ENCODE results near the gene AFG3L2.

AFG3L2 gene

GRCh38 chr18:12302391-12303147, 74.5 kb downstream of the AFG3L2 start:
- no peak for DNase-seq (ENCODE audit: low read depth)

- DNase-seq (ENCODE audit: low read depth), result no peak
Measured at GRCh38 chr18:12301263-12302005, 75.6 kb downstream of the AFG3L2 start.

DNA sequence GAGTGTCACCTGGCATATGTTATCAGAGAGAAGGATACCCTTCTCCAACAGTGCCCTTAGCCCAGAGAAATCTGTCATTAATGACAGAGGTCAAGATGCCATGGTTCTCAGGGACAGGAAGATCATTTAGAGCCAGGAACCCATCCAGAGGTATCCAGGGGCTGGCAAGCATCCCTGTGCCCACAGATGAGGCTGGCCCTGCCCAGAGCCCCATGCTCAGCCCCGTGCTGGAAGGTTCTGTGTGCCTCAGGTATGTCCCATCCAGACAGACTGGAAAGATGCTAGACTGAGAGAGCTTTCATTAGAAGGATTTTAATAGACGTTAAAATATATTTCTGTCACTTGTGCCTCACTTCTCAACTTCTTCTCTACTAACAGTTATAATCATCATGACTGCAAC, 77.2 kb downstream of the AFG3L2 start:
- no peak for DNase-seq (ENCODE audit: low read depth)

- no peak for DNase-seq (ENCODE audit: low read depth)
Measured at GRCh38 chr18:12296457-12296856, 80.6 kb downstream of the AFG3L2 start.

- no peak for DNase-seq (ENCODE audit: low read depth)
Measured at GRCh38 chr18:12296087-12296403, 81.0 kb downstream of the AFG3L2 start.

GRCh38 chr18:12295389-12296086, 81.5 kb downstream of the AFG3L2 start:
- no peak for DNase-seq (ENCODE audit: low read depth)

GRCh38 chr18:12293831-12294230, 83.2 kb downstream of the AFG3L2 start:
- DNase-seq (ENCODE audit: low read depth), result no peak

DNA sequence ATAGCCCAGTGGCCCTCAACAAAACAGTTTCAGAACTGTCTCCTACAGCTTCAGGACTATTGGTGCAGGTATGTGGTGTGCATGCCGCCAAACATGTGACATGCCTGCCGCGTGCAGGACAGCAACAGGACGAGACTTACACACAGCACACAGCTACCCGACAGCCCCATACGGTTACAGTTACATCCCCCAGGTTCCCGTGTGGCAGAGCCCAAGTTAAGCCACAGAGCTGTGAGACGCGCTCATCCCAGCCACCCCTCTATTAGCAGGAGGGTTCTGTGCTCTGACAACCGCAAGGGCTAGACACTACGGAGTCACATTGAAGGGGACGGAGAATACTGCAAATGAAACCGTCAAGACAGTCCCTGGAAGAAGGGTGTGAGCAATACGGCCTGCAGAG, 85.3 kb downstream of the AFG3L2 start:
- DNase-seq (ENCODE audit: low read depth), result no peak

DNA sequence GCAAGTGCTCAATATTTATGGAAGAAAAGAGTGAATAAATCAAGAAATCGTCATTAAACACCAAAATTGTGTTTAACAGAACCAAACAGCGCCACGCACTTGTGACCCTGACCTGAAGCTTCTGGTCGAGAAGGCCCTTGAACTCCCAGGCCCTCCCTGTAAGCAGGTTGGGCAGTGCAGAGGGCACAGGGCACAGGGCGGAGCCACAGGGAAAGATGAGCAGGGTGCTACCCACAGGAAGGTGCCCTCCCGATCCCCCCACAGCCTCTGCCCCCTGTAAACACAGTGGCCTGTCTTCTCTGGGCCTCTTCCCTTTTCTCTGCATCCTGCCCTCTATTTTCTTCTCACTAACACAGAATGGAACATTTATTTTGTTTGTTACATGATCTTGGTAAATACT, 85.9 kb downstream of the AFG3L2 start:
- DNase-seq (ENCODE audit: low read depth), result no peak

DNA sequence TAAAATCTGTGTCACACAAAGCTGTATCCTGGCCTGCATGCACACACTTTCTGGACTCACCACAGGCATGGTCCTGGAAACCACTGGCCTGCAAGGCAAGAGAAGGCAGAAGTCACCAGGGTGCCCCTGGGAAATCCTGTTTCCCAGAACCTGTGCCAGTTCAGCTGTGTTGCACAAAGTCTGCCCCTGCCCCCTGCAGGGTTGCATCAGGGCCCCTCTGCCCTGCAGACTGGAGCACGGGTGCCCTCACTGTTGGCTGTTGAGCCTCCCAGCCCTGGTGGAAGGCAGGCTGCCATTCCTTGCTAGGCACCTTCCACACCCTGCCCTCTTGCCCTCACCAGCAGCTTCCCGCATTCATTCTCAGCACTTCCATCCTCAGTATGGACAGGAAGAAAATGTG, 86.9 kb downstream of the AFG3L2 start:
- no peak for DNase-seq (ENCODE audit: low read depth)

- DNase-seq (ENCODE audit: low read depth), result no peak
Measured at GRCh38 chr18:12288403-12288755, 88.6 kb downstream of the AFG3L2 start.

- DNase-seq (ENCODE audit: low read depth), result no peak
Measured at GRCh38 chr18:12287684-12288402, 89.2 kb downstream of the AFG3L2 start.

DNA sequence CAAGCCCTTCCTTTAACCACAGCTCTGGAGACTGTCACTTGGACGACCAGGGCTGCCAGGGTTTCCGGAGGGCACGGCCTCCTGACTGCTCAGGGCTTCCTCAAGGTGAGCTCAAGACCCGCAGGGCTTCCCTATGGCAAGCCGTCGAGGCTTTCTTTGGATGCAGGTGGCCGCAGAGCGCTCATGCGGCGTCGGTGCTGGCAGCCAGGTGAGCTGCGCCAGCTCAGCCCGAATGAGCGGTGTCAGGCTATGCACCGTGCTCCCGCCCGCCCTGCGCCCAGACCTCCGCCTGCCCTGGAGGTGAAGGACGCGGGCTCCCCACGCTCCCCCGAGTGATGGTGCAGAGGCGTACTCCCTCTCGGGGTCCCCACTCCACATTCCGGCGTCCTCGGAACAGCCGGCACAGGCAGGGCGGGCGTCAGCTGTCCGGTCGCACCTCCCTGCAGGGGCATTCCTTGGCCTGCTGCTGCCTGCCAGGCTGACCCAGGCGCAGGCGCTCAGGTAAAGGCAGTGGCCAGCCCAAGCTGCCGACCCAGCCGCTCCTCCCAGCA, 89.8 kb downstream of the AFG3L2 start:
- DNase-seq (ENCODE audit: low read depth), result no peak

DNA sequence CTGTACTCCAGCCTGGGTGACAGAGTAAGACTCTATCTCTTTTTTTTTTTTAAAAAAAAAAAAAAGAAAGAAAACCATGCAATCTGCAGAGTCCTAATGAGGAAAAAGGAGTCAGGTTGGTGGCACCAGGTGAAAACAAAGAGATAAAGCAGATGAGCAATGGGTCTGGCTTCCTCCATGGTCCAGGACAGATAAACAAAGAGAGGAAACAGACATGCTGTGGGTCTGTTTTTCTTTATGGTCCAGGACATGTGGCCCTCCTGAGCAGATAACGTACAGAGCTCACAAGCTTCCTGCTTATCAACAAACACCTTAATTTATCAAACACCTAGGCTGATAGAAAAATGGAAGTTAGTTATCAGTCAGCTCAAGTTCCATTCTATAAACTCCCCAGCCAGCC, 93.4 kb downstream of the AFG3L2 start:
- no peak for DNase-seq (ENCODE audit: low read depth)

GRCh38 chr18:12283256-12283655, 93.8 kb downstream of the AFG3L2 start:
- DNase-seq (ENCODE audit: low read depth), result no peak

DNA sequence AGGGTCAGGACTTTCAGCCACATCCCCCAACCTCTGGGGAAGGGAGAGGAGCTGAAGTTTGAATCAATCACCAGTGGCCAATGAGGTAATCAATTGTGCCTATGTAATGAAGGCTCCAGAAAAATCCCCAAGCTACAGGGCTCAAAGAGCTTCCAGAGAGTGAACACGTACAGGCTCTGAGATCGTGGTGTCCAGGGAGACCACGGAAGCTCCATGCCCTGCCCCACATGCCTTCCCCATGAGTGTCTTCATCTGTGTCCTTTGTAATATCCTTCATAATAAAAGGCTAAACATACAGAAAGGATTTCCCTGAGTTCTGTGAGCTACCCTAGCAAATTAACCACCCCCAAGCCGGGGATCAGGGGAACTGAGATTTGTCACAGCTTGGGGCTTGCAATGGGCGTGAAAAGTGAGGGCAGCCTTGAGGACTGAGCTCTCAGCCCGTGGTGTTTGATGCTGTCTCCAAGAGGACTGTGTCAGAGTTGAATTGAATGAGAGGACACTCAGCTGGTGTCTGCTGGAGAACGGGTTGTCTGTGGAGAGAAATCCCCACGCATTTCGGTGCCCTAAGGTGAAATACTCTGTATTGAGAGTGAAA, 94.5 kb downstream of the AFG3L2 start:
- no peak for DNase-seq (ENCODE audit: low read depth)

DNA sequence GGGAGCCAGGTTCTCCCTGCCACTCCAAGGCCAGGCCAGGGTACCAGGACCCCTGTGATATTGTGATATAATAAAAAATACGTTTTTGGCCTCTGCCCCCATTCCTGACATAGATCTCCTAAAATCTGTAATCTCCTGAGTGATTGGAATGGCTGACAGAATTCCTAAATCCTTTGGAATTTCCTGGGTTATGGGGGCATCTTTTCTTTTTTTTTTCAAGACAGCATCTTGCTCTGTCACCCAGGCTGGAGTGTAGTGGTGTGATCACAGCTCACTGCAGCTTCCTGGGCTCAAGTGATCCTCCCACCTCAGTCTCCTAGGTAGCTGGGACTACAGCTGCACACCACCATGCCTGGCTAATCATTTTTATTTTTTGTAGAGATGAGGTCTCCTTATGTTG, 95.2 kb downstream of the AFG3L2 start:
- DNase-seq (ENCODE audit: low read depth), result no peak

DNA sequence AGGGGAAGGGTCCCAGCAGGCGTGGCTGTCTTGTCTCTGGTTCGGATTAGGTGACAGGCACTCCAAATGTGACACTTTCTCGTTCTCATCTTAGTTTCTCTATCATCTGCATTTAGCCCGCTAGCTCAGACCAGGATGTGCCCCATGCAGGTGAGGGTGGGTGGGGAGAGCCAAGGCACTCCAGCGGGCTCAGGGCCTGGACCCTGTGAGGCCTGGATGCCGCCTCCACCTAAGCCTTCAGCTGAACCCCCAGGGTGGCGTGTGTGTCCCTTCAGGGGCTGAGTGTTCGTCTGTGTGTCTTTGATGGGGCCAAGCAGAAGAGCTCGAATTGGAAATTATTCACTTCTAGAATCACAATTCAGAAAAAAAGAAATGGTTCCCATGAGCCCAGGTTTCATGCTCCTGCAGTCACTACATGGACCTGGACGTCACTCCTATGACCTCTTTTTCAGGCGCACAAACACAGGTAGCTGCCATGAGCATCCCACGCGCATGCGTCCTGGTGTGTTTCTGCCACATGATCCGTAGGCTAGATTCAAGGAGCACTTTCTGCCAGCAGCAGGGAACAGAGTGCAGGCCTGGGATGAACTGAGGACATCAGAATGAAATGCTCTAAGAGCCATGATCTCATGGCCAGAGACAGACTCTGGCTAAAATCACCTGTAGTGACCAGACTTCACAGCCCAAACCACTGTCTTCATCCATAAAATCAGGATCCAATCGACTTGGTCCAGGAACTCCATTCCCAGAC, 97.1 kb downstream of the AFG3L2 start:
- DNase-seq (ENCODE audit: low read depth), result no peak

Data from activated gamma-delta T cell treated with anti-CD3 and anti-CD28 coated beads, Interleukin-2, amount 50 U/mL, for 16 hours (primary cell).